Measurements from ENCODE around the gene PTPN13.

DNA sequence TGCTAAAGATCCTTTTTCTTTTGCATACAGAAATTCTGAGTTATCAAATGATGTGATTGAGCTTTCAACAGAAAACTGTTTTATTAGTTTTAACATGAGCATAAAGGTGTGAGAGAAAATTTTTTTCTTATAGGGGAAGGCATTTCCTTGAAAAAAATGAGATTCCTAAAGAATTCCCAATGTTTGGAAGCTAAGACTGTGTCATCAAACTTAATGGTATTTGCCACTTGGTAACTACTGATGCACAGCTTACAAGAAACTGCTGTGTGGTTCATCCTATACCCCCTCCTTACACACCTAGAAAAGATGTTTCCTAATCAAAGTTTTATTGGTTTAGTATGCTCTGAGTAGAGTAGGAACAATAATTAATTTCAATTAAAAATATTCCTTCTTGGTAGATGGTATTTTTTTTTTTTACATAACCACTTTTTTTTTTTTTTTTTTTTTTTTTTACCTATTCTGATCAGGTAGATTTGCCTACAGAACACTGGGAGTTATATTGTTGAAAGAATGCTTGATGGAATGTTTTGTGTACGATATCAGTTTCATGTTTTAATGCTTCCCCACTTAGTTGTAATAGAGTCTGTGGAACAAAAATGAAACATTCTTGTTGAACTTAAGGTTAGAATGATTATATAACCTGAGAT lies 6.0 kb downstream of the PTPN13 start:
- no peak for TF ChIP-seq EZH2phosphoT487 (IDR thresholded peaks at IDR 0.05; ENCODE audit: insufficient read depth, low read depth)
- no peak for TF ChIP-seq EZH2 (IDR thresholded peaks at IDR 0.05; ENCODE audit: insufficient read depth, poor library complexity, severe bottlenecking)

Measured in GM23248 (cell line).